Parathyroid adenoma (tissue), 2 donors: Measurements from ENCODE around the gene OR8D1.

ENCODE experiments used
- H2AFZ ChIP-seq: fragments of 300-600 bp; sonication (generic); one replicate; pipeline ENCODE4 v1.7.0; 2017; ENCODE audit warnings: antibody characterized with exemption, mild to moderate bottlenecking
- H3K27ac ChIP-seq: fragments of 300-600 bp; sonication (generic); one replicate; pipeline ENCODE4 v1.7.0; 2017
- H3K27me3 ChIP-seq: fragments of 300-600 bp; sonication (generic); one replicate; pipeline ENCODE4 v1.7.0; 2017; ENCODE audit warnings: low read length; ENCODE audit not compliant: control insufficient read depth, insufficient read depth
- H3K36me3 ChIP-seq: fragments of 300-600 bp; sonication (generic); one replicate; pipeline ENCODE4 v1.7.0; 2017; ENCODE audit warnings: low read length; ENCODE audit not compliant: control insufficient read depth, insufficient read depth
- H3K4me1 ChIP-seq: fragments of 300-600 bp; sonication (generic); one replicate; pipeline ENCODE4 v1.7.0; 2017; ENCODE audit warnings: control low read depth
- H3K4me2 ChIP-seq: fragments of 300-600 bp; sonication (generic); one replicate; pipeline ENCODE4 v1.7.0; 2017; ENCODE audit warnings: low read length
- H3K4me3 ChIP-seq: fragments of 300-600 bp; sonication (generic); one replicate; pipeline ENCODE4 v1.7.0; 2017; ENCODE audit warnings: low read depth, low read length
- H3K79me2 ChIP-seq: fragments of 300-600 bp; sonication (generic); one replicate; pipeline ENCODE4 v1.7.0; 2017; ENCODE audit warnings: control low read depth
- H3K9ac ChIP-seq: fragments of 300-600 bp; sonication (generic); one replicate; pipeline ENCODE4 v1.7.0; 2017; ENCODE audit warnings: mild to moderate bottlenecking
- H3K9me3 ChIP-seq: fragments of 300-600 bp; sonication (generic); one replicate; pipeline ENCODE4 v1.7.0; 2017; ENCODE audit warnings: low read length; ENCODE audit not compliant: control insufficient read depth
- CTCF ChIP-seq: fragments of 300-600 bp; sonication (generic); IDR thresholded peaks from one replicate; pipeline ENCODE4 v1.7.0; 2017; ENCODE audit warnings: antibody characterized with exemption, mild to moderate bottlenecking
- donor health status: primary hyperparathyroidism.

Gene OR8D1

GRCh38 chr11:124339396-124340141 lies 25.8 kb upstream of the OR8D1 start:
- no peak overlapping the region for H3K9ac ChIP-seq
- H3K79me2 ChIP-seq, result no peaks in the 10 kb centered on the region
- no peak overlapping the region for H3K4me3 ChIP-seq
- H3K4me1 ChIP-seq, result no peaks in the 10 kb centered on the region
- no peaks in the 10 kb centered on the region for H3K36me3 ChIP-seq
- no peak overlapping the region for H3K4me2 ChIP-seq
- TF ChIP-seq CTCF, result no peak
- H3K27ac ChIP-seq, result no peak overlapping the region
- no peak overlapping the region for H2AFZ ChIP-seq
- H3K9me3 ChIP-seq, result no peaks in the 10 kb centered on the region
- H3K27me3 ChIP-seq, result no peaks in the 10 kb centered on the region

GRCh38 chr11:124331873-124332272 lies 18.1 kb upstream of the OR8D1 start:
- H3K4me3 ChIP-seq, result no peak overlapping the region
- no peaks in the 10 kb centered on the region for H3K36me3 ChIP-seq
- no peak overlapping the region for H3K4me2 ChIP-seq
- no peaks in the 10 kb centered on the region for H3K27me3 ChIP-seq
- no peaks in the 10 kb centered on the region for H3K4me1 ChIP-seq
- no peaks in the 10 kb centered on the region for H3K79me2 ChIP-seq
- H3K9ac ChIP-seq, result no peak overlapping the region
- H3K27ac ChIP-seq, result no peak overlapping the region
- H2AFZ ChIP-seq, result no peak overlapping the region
- TF ChIP-seq CTCF, result no peak
- H3K9me3 ChIP-seq, result no peaks in the 10 kb centered on the region

GRCh38 chr11:124329787-124330478 lies 16.2 kb upstream of the OR8D1 start:
- H3K79me2 ChIP-seq, result no peaks in the 10 kb centered on the region

GRCh38 chr11:124327775-124328174 lies 14.0 kb upstream of the OR8D1 start:
- Histone ChIP-seq H3K79me2 (no peaks in the 10 kb centered on the region), H3K4me2 (no peak overlapping the region), H3K9me3 (no peaks in the 10 kb centered on the region), H3K36me3 (no peaks in the 10 kb centered on the region), H3K4me3 (no peak overlapping the region), H3K27me3 (no peaks in the 10 kb centered on the region), H3K27ac (no peak overlapping the region), H3K9ac (no peak overlapping the region), H2AFZ (no peak overlapping the region), H3K4me1 (no peaks in the 10 kb centered on the region)
- TF ChIP-seq CTCF, result no peak

More at GRCh38 chr11:124329787-124330478, 16.2 kb upstream of the OR8D1 start:
- H3K9ac ChIP-seq, result no peak overlapping the region
- H3K27ac ChIP-seq, result no peak overlapping the region
- H3K4me3 ChIP-seq, result no peak overlapping the region
- H3K4me2 ChIP-seq, result no peak overlapping the region
- H3K36me3 ChIP-seq, result no peaks in the 10 kb centered on the region
- no peaks in the 10 kb centered on the region for H3K9me3 ChIP-seq
- no peaks in the 10 kb centered on the region for H3K27me3 ChIP-seq
- no peak overlapping the region for H2AFZ ChIP-seq
- H3K4me1 ChIP-seq, result no peaks in the 10 kb centered on the region
- TF ChIP-seq CTCF, result no peak
